Activated T-helper 2 cell treated with anti-CD3 and anti-CD28 coated beads, Interferon-gamma antibody, Interleukin-2, Interleukin-4, amounts not matched to agents 10 μg/mL and 5 μg/mL and 100 μg/mL, durations not matched to agents 14 hours and 24 hours and 36 hours (primary cell): ENCODE data around the gene CACNB4. TPM values are rescaled to one million over a fixed set of nuclear protein-coding genes. Genes with fewer than 3 reads are reported as not detected.

ENCODE experiments used
- DNase-seq: peaks from one replicate; pipeline ENCODE4 v3.0.0; 2021; ENCODE audit warnings: low spot score
- H3K27ac Mint-ChIP-seq: one replicate; pipeline ENCODE4 v1.8.0; 2021; ENCODE audit warnings: mixed read lengths
- H3K27me3 Mint-ChIP-seq: one replicate; pipeline ENCODE4 v1.8.0; 2021; ENCODE audit warnings: low read depth, mixed read lengths
- H3K36me3 Mint-ChIP-seq: one replicate; pipeline ENCODE4 v1.8.0; 2021; ENCODE audit warnings: low read depth, mixed read lengths
- H3K4me1 Mint-ChIP-seq: one replicate; pipeline ENCODE4 v1.8.0; 2021; ENCODE audit warnings: low read depth, mixed read lengths
- H3K4me3 Mint-ChIP-seq: one replicate; pipeline ENCODE4 v1.8.0; 2021; ENCODE audit warnings: low read depth, mild to moderate bottlenecking, moderate library complexity, mixed read lengths
- H3K9me3 Mint-ChIP-seq: one replicate; pipeline ENCODE4 v1.8.0; 2021; ENCODE audit warnings: mixed read lengths
- intact Hi-C: fragments of 100-400 bp; cut with micrococcal nuclease; formaldehyde crosslinking; loops from one replicate; pipeline ENCODE4 v1.15.1; 2023
- total RNA-seq: library from RNA; stranded (reverse); gene quantifications from 2 replicates; pipeline ENCODE4 v1.2.3, GENCODE V29; 2022

CACNB4 gene
- total RNA-seq, 1 donor from 2014 or later: 0.23 TPM

DNA sequence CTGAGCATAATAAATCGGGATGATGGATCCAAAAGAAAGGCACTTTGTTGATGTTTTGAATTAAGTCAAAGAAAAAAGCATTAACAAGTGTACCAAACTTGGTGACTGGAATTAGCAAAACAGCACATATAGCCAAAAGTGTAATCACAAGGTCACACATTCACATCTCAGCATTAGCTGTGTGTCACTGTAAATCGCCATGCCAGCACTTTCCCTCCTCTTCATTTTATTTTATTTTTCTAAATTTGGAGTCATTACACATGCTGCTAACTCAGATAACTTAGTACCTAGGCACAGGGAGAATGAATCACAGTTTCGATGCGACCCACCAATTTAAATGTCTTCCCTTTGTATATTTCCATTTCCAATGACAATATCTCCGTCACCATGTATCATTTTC lies 111.4 kb downstream of the CACNB4 start:
- Mint-ChIP-seq H3K36me3 (no peaks in the 10 kb centered on the region), H3K4me3 (no peak overlapping the region), H3K9me3 (no peaks in the 10 kb centered on the region), H3K27ac (no peak overlapping the region), H3K27me3 (peaks cover 4% of the 10 kb centered on the region), H3K4me1 (no peaks in the 10 kb centered on the region)
- intact Hi-C loops: no loop called here
- no peak for DNase-seq

DNA sequence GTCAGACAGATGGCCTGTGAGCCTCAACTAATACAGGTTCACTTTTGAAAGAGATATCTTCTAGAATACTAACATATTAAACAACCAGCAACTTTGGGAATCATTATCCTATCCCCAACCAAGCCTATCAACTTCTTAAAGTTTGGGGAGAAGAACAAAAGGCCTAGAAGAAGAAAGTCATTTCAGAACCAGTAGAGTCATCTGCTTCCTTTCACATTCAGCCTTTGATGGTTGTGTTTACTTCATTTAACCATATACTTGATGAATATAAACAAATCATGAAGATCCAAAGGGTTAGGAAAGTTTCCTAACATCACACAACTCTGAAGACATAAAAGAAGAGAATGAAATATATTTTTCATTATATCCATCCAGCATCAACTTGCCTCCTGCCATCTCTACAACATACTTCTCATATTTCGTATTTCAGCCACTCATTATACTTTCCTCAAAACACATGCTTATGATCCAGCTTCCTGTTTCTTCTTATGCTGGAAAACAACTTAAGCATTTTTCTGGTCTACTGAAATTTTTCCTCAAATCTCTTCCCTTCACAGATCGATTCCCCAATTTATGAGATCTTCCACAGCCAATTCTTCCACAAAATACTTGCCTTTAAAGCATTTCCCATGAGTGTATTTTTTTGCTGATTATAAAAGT lies 114.3 kb downstream of the CACNB4 start:
- H3K4me3 Mint-ChIP-seq: no peak overlapping the region
- no peaks in the 10 kb centered on the region for H3K36me3 Mint-ChIP-seq
- no peak for DNase-seq
- no peaks in the 10 kb centered on the region for H3K9me3 Mint-ChIP-seq
- H3K27ac Mint-ChIP-seq: no peak overlapping the region
- intact Hi-C loops: no loop called here
- H3K27me3 Mint-ChIP-seq: peaks cover 1% of the 10 kb centered on the region
- H3K4me1 Mint-ChIP-seq: no peaks in the 10 kb centered on the region

DNA sequence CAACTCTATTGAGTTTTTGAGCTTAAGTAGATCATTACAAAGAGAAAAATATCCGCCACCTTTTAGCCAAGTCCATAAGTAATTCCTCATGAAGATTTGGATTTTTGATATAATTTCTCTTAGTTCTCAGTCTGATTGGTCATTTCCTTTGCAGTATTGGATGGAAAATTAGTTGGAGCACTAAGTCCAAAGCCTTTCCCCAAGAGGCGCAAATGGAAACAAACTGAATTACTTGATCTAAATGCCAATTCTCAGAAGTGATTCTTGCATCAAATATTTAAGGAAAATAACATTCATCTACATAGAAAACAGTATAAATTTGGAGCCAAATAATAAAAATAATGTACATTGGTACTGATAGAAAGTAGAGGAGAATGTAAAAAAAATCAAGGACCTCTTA lies 115.6 kb downstream of the CACNB4 start:
- Mint-ChIP-seq H3K4me1 (no peaks in the 10 kb centered on the region), H3K36me3 (no peaks in the 10 kb centered on the region), H3K27me3 (peaks cover 1% of the 10 kb centered on the region), H3K9me3 (no peaks in the 10 kb centered on the region), H3K4me3 (no peak overlapping the region), H3K27ac (no peak overlapping the region)
- intact Hi-C loops: no loop called here
- DNase-seq: no peak

DNA sequence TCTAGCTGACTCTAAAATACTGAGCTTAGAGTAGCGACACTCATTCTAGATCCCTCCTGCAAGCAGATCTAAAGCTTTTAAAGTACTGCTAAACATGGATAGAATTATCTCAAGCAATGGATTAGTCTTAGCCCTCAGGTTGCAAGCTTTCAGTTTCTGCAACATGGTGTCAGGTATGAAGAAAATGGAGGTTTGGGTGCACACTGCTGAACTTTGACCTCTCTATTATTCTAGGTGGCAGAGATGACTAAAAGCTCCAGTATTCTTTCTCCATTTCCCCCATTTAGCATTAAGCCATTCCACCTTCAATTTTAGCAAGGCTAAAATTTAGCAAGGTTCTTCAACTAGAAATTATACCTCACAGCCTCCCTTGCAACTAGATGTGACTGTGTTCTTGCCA lies 117.0 kb downstream of the CACNB4 start:
- H3K9me3 Mint-ChIP-seq: no peaks in the 10 kb centered on the region
- H3K27ac Mint-ChIP-seq: no peak overlapping the region

DNA sequence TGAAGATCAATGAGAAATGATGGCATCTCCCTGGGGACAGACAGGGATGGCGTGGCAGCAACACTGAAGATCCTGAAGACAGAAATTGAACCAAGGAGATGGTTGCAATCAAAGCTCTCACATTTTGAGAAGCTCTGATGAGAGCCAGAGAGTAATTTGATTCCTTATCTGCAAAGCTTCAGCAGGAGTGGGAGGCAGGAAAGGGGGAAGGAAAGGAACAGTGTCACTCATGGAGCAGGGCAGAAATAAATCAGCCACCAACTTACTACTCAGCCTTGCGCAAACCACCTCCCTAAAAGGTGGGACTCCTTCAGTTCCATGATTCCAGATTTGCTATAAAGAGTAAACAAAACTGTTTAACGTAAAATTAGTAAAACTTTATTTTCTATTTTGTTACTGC lies 119.2 kb downstream of the CACNB4 start:
- Mint-ChIP-seq H3K27me3 (peaks cover 1% of the 10 kb centered on the region), H3K9me3 (no peaks in the 10 kb centered on the region), H3K4me1 (peaks cover 16% of the 10 kb centered on the region), H3K4me3 (no peak overlapping the region), H3K27ac (no peak overlapping the region), H3K36me3 (no peaks in the 10 kb centered on the region)
- no peak for DNase-seq
- intact Hi-C loops: loop anchor here (10.0 kb wide), 1 partner anchor 155 kb away; the partner anchor contains the start of gene ARL5A

More for the DNA sequence above, 117.0 kb downstream of the CACNB4 start:
- Mint-ChIP-seq H3K4me1 (peaks cover 5% of the 10 kb centered on the region), H3K4me3 (no peak overlapping the region), H3K36me3 (no peaks in the 10 kb centered on the region), H3K27me3 (peaks cover 1% of the 10 kb centered on the region)
- intact Hi-C loops: no loop called here
- no peak for DNase-seq

DNA sequence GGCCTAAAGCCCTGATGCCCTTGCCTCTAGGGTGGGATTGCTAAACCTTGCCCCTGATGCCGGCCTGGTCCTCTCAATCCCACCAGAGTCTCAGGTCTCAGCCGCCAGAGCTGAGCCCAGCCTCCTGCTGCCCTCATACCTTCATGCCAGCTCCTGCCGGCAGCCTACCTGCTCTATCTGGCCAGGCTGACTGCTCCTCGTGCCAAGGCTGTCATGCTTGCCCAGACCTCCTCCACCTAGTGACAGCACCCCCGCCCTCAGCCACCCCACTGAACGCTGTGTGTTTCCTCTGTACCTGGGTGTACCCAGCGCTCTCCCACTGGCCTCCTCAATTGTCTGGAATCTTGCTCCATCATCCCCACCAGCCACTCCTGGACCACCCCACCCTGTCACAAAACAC lies 120.1 kb downstream of the CACNB4 start:
- Mint-ChIP-seq H3K4me1 (peaks cover 24% of the 10 kb centered on the region), H3K9me3 (no peaks in the 10 kb centered on the region), H3K27ac (no peak overlapping the region), H3K36me3 (no peaks in the 10 kb centered on the region), H3K27me3 (peaks cover 1% of the 10 kb centered on the region), H3K4me3 (no peak overlapping the region)
- intact Hi-C loops: loop anchor here (10.0 kb wide), 1 partner anchor 154 kb away; the partner anchor contains the start of gene ARL5A
- no peak for DNase-seq

DNA sequence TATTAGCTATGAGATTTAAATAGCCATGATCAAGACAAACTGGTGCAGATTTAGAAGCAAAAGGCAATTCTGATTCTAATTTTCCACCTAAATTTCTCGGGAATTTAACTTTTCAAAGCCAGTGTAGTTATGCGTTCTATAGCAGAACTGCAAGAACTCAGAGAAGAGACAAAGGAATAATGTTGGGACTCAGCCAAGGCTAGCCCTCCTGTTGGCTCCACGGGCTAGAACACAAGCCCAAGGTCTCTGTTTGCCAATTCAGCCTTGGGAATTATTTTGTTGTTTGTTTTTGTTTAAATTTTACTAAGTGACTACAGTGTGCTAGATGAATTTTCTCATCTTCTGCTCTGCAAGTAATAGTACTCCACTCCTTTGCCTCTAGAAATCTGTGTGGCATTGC lies 121.2 kb downstream of the CACNB4 start:
- no peak overlapping the region for H3K4me3 Mint-ChIP-seq
- no peaks in the 10 kb centered on the region for H3K36me3 Mint-ChIP-seq
- DNase-seq: no peak
- H3K9me3 Mint-ChIP-seq: no peaks in the 10 kb centered on the region
- H3K4me1 Mint-ChIP-seq: peaks cover 24% of the 10 kb centered on the region
- intact Hi-C loops: loop anchor here (2.0 to 10.0 kb wide), 2 partner anchors 99 to 153 kb away; partner anchors contain the start of gene ARL5A
- peaks cover 1% of the 10 kb centered on the region for H3K27me3 Mint-ChIP-seq
- no peak overlapping the region for H3K27ac Mint-ChIP-seq

DNA sequence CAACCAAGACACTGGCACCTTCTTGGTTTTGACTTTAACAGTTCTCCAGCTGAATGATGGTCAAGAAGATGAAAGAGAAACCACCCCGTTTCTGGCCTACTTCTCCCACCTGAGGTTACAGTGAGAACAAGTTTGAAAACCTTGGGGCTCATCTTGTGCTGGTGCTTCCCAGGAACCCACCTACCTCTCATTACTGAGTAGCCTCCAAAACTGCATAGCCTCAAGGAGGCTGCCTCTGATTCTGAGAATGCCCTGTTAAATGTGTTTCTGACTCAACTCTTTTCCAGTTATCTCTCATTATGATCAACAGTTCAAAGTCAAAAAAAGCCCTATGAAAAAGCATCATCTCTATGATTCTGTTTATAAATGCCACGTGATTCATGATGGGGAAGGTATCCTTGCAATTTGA lies 121.9 kb downstream of the CACNB4 start:
- Mint-ChIP-seq H3K9me3 (no peaks in the 10 kb centered on the region), H3K27ac (no peak overlapping the region), H3K27me3 (peaks cover 3% of the 10 kb centered on the region), H3K36me3 (no peaks in the 10 kb centered on the region), H3K4me3 (no peak overlapping the region), H3K4me1 (peaks cover 24% of the 10 kb centered on the region)
- intact Hi-C loops: loop anchor here (2.0 to 10.0 kb wide), 2 partner anchors 98 to 152 kb away; partner anchors contain the start of gene ARL5A
- DNase-seq: no peak

DNA sequence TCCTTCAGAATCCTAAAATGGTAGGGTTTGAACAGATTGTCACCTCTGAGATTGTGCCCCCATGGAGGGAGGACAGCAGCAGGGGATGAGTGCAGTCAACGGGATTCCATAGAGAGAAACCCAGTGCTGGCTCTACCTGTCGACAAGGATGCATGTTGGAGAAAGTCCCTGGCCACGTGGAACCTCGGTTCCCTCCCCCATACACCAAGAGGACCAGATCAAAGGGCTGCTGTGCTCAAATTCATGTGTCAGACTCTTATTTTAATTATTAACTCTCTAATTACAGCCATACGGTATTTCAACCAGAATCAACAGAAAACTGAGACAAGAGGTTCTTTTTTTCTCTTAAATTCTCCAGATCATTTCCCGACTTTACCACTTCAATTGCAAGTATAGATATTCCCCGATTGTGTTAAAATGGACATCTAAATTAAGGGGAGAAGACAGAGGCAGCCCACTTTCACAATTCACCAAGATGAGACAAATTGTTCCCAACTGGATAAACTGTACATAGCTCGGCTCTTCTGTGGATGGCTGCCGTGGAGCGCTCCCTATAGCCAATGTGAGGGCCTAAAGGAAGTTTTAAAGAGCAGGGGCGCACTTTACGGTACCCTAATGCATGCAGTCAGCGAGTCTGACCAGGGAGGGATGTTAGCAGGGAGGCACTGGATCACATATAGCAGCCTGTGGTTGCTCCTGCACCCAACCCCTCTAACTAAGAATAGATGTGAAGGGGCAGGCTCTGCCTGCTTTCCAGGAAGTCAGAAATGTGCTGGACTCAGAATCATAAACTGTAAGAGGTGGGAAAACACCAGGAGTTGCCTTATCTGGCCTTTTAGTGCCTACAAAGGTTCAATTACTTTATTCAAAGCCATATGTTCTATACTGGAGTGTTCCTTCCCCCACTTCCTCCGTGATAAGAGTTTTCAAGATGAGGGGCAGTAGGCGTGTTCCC lies 123.1 kb downstream of the CACNB4 start:
- H3K36me3 Mint-ChIP-seq: no peaks in the 10 kb centered on the region

DNA sequence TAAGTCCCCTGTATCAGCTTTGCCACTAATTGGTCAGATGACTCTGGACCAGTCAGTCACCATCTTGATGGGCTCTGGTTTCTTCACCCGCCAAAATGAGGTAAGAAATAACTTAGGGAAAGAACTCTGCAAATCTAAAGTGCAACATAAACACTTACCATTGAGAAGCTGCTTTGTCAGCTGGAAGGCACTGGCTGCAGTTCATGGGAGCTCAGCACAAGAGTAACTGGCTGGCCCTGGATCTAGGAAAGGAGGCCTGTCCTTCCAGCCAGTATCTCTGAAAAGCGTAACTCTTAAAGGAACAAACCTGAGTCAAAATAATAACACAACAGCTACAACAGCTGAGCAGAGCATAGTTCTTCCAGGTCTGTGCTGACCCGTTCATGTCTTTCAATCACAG lies 123.9 kb downstream of the CACNB4 start:
- Mint-ChIP-seq H3K27me3 (peaks cover 2% of the 10 kb centered on the region), H3K4me1 (peaks cover 24% of the 10 kb centered on the region), H3K27ac (no peak overlapping the region), H3K36me3 (no peaks in the 10 kb centered on the region), H3K9me3 (no peaks in the 10 kb centered on the region), H3K4me3 (no peak overlapping the region)
- DNase-seq: no peak
- intact Hi-C loops: loop anchor here (10.0 kb wide), 1 partner anchor 150 kb away; the partner anchor contains the start of gene ARL5A

More for the DNA sequence above, 123.1 kb downstream of the CACNB4 start:
- intact Hi-C loops: loop anchor here (2.0 to 10.0 kb wide), 2 partner anchors 97 to 151 kb away; partner anchors contain the start of gene ARL5A
- Mint-ChIP-seq H3K27ac (no peak overlapping the region), H3K4me3 (no peak overlapping the region), H3K9me3 (no peaks in the 10 kb centered on the region), H3K27me3 (peaks cover 2% of the 10 kb centered on the region), H3K4me1 (peaks cover 24% of the 10 kb centered on the region)
- no peak for DNase-seq

DNA sequence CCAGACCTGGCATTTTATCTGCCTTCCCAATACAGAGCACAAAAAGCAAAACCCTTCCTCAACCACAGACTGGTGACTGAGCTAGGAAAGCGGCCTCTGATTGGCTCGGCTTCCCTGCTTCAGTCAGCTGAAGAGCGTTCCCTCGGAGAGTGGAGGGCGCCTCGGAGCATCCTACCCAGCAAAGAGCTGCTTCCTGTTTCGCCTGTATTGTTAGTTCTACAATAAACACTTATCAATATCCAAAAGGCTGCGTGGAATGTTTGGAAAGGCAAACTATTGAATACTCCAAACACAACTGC lies 125.0 kb downstream of the CACNB4 start:
- Mint-ChIP-seq H3K36me3 (no peaks in the 10 kb centered on the region), H3K4me3 (no peak overlapping the region), H3K27me3 (peaks cover 2% of the 10 kb centered on the region), H3K27ac (no peak overlapping the region), H3K4me1 (peaks cover 24% of the 10 kb centered on the region), H3K9me3 (no peaks in the 10 kb centered on the region)
- DNase-seq: no peak
- intact Hi-C loops: loop anchor here (10.0 kb wide), 1 partner anchor 149 kb away; the partner anchor contains the start of gene ARL5A

DNA sequence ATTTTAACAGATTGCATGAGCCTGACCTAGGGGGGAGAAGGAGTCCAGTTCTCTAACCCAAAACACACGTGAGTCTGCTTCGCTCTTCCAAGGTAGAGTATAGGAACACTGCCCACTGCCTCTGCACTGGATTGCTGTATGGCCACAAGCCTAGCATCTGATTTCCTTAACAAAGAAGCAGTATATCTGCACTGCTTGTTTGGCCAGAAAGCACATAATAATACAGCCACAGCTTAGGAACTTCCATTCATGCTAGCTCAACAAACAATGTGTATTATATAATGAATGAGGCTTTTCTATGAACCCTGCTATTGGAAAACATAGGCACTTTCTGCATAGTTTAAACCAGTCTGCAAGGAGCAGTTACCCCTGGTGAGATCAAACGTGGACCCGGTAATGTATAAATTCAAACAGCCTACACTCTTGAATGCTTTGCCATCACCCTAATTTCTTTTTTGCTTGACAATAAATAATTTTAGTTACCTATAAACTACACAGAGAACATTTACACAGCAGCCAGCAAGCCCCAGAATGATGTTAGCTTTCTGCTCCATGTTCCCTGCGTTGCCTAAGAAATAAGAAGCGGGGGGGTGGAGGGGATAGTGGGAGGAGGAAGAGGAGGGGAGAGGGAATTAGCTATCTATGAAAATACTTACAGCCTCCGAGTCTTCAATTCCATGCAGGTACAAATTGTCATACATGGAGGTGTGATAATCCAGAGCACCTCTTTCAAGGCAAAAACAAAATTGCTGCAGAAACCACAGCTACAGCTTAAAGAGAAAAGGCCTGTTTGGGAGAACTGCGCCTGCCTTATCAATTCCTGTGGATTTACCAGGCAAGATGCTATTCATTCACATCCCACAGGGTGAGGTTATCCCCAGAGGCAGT lies 125.6 kb downstream of the CACNB4 start:
- Mint-ChIP-seq H3K27me3 (peaks cover 2% of the 10 kb centered on the region), H3K4me3 (no peak overlapping the region), H3K4me1 (peaks cover 24% of the 10 kb centered on the region), H3K36me3 (no peaks in the 10 kb centered on the region), H3K27ac (no peak overlapping the region), H3K9me3 (no peaks in the 10 kb centered on the region)
- no peak for DNase-seq
- intact Hi-C loops: loop anchor here (10.0 kb wide), 1 partner anchor 148 kb away; the partner anchor contains the start of gene ARL5A
